Trophoblast cell (in vitro differentiated cells and primary cell): ENCODE measurements around the gene ASTN2.

ENCODE experiments used
- DNase-seq, 2 donors: peaks; one replicate each; pipeline ENCODE4 v3.0.0-alpha.2; 2016
- H2AFZ ChIP-seq: 2 replicates; pipeline ENCODE4 v1.6.1; 2013; ENCODE audit warnings: low read length, moderate library complexity, mild to moderate bottlenecking; ENCODE audit not compliant: insufficient read depth, poor library complexity
- H2AK5ac ChIP-seq: 2 replicates; pipeline ENCODE4 v1.6.1; 2013; ENCODE audit warnings: mild to moderate bottlenecking, low read length
- H2BK120ac ChIP-seq: 2 replicates; pipeline ENCODE4 v1.6.1; 2013; ENCODE audit warnings: low read length, mild to moderate bottlenecking, moderate library complexity; ENCODE audit not compliant: insufficient read depth, poor library complexity
- H2BK12ac ChIP-seq: 2 replicates; pipeline ENCODE4 v1.6.1; 2013; ENCODE audit warnings: mild to moderate bottlenecking, low read length, moderate library complexity
- H2BK5ac ChIP-seq: 2 replicates; pipeline ENCODE4 v1.6.1; 2013; ENCODE audit warnings: low read length, low read depth, moderate library complexity, mild to moderate bottlenecking; ENCODE audit not compliant: poor library complexity
- H3K14ac ChIP-seq: 2 replicates; pipeline ENCODE4 v1.6.1; 2013; ENCODE audit warnings: mild to moderate bottlenecking, low read length
- H3K18ac ChIP-seq: 2 replicates; pipeline ENCODE4 v1.6.1; 2013; ENCODE audit warnings: mild to moderate bottlenecking, low read length
- H3K23ac ChIP-seq: 2 replicates; pipeline ENCODE4 v1.6.1; 2013; ENCODE audit warnings: low read length
- H3K27ac ChIP-seq: 2 replicates; pipeline ENCODE4 v1.5.1; 2013; ENCODE audit warnings: low read depth, mild to moderate bottlenecking, inconsistent platforms, low read length, moderate library complexity
- H3K27me3 ChIP-seq: 2 replicates; pipeline ENCODE4 v1.6.1; 2013; ENCODE audit warnings: inconsistent platforms, mild to moderate bottlenecking, low read length, moderate library complexity; ENCODE audit not compliant: insufficient read depth
- H3K36me3 ChIP-seq, 2 experiments: 1 replicate in 1 of 2; 2 replicates in 1 of 2; pipeline ENCODE4 v1.6.1; 2013; ENCODE audit warnings: low read length in 2 of 2, mild to moderate bottlenecking in 2 of 2, moderate library complexity in 1 of 2; ENCODE audit not compliant: insufficient read depth in 2 of 2, control insufficient read depth in 1 of 2
- H3K4ac ChIP-seq: 2 replicates; pipeline ENCODE4 v1.6.1; 2013; ENCODE audit warnings: low read depth, mild to moderate bottlenecking, low read length, moderate library complexity
- H3K4me1 ChIP-seq, 2 experiments: 1 replicate in 1 of 2; 2 replicates in 1 of 2; pipeline ENCODE4 v1.6.1; 2013; ENCODE audit warnings: low read length in 2 of 2, mild to moderate bottlenecking in 2 of 2, moderate library complexity in 1 of 2; ENCODE audit not compliant: insufficient read depth in 2 of 2, control insufficient read depth in 1 of 2
- H3K4me2 ChIP-seq: 2 replicates; pipeline ENCODE4 v1.6.1; 2013; ENCODE audit warnings: inconsistent platforms, mild to moderate bottlenecking, low read length, moderate library complexity
- H3K4me3 ChIP-seq: 2 replicates; pipeline ENCODE4 v1.5.1; 2013; ENCODE audit warnings: mild to moderate bottlenecking, low read depth, low read length, inconsistent platforms
- H3K79me1 ChIP-seq: one replicate; pipeline ENCODE4 v1.6.1; 2013; ENCODE audit warnings: low read length
- H3K79me2 ChIP-seq: 2 replicates; pipeline ENCODE4 v1.6.1; 2013; ENCODE audit warnings: low read length, mild to moderate bottlenecking; ENCODE audit not compliant: control insufficient read depth, insufficient read depth, poor library complexity
- H3K9ac ChIP-seq: 2 replicates; pipeline ENCODE4 v1.6.1; 2013; ENCODE audit warnings: mild to moderate bottlenecking, low read length
- H3K9me3 ChIP-seq: 2 replicates; pipeline ENCODE4 v1.6.1; 2013; ENCODE audit warnings: low read depth, mild to moderate bottlenecking, control low read depth, inconsistent platforms, low read length; ENCODE audit not compliant: insufficient read depth
- H4K12ac ChIP-seq: 2 replicates; pipeline ENCODE4 v1.6.1; 2013; ENCODE audit warnings: low read depth, mild to moderate bottlenecking, low read length, moderate library complexity
- H4K8ac ChIP-seq: 2 replicates; pipeline ENCODE4 v1.6.1; 2013; ENCODE audit warnings: low read depth, mild to moderate bottlenecking, low read length, moderate library complexity
- H4K91ac ChIP-seq: one replicate; pipeline ENCODE4 v1.6.1; 2013; ENCODE audit warnings: low read depth, mild to moderate bottlenecking, low read length, moderate library complexity
- WGBS: extraction: QIAGEN DNeasy Blood & Tissue Kit; methylation state at CpG from one replicate; pipeline ENCODE4 v1.1.7; 2013; ENCODE audit warnings: missing lambda C conversion rate; ENCODE audit not compliant: insufficient read length, insufficient coverage; ENCODE audit errors: extremely low coverage; 5-methylcytosine and 5-hydroxymethylcytosine counted together

ASTN2 gene

DNA sequence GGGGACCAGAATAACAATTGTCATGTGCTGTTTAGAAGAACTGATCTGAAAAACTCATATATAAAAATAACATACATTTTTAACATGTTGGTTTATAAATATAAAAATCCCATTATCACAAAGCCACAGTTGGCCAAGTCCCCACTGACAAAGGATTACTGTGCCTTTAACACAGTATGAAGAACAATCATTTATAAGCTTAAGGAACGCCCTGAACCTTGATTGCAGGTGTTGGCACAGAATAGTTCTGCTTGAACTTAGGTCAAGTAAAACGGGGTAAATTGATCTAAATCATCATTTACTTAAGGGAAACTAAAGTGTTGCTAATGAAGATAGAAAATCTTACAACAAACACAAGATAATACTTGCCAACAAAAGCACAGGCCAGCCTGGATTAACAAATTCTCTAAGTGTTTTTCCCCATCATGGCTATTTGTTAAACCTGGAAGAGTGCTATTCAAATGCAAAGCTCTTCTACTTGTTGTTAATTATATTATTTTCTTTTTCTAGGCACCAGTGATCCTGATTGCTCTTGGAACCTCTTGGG, 46.1 kb downstream of the ASTN2 start:
- Histone ChIP-seq H4K8ac (no peak overlapping the region), H3K27me3 (no peaks in the 10 kb centered on the region), H2BK12ac (no peak overlapping the region), H3K4me1 (no peaks in the 10 kb centered on the region), H3K18ac (no peak overlapping the region), H3K9ac (no peak overlapping the region), H4K12ac (no peak overlapping the region), H3K4ac (no peak overlapping the region), H3K14ac (no peak overlapping the region), H3K9me3 (no peaks in the 10 kb centered on the region), H3K23ac (no peak overlapping the region), H3K79me2 (no peaks in the 10 kb centered on the region), H3K27ac (no peak overlapping the region), H3K4me3 (no peak overlapping the region), H2BK5ac (no peak overlapping the region), H3K36me3 (no peaks in the 10 kb centered on the region), H2AK5ac (no peak overlapping the region), H2BK120ac (no peak overlapping the region), H3K79me1 (no peaks in the 10 kb centered on the region), H2AFZ (no peak overlapping the region), H4K91ac (no peak overlapping the region), H3K4me2 (no peak overlapping the region)
- DNase-seq = no peak
- WGBS = no CpG with 5 or more reads among the region's 2 CpGs

GRCh38 chr9:117365438-117365837, 49.4 kb downstream of the ASTN2 start:
- Histone ChIP-seq H3K27me3 (no peaks in the 10 kb centered on the region), H3K36me3 (no peaks in the 10 kb centered on the region), H4K91ac (no peak overlapping the region), H3K14ac (no peak overlapping the region), H3K79me1 (no peaks in the 10 kb centered on the region), H3K4me1 (no peaks in the 10 kb centered on the region), H4K12ac (no peak overlapping the region), H2BK12ac (no peak overlapping the region), H2AFZ (no peak overlapping the region), H3K4ac (no peak overlapping the region), H3K4me2 (no peak overlapping the region), H3K18ac (no peak overlapping the region), H2BK5ac (no peak overlapping the region), H3K4me3 (no peak overlapping the region), H3K9me3 (no peaks in the 10 kb centered on the region), H3K9ac (no peak overlapping the region), H3K23ac (no peak overlapping the region), H2BK120ac (no peak overlapping the region), H3K79me2 (no peaks in the 10 kb centered on the region), H3K27ac (no peak overlapping the region), H4K8ac (no peak overlapping the region), H2AK5ac (no peak overlapping the region)
- no peak for DNase-seq
- WGBS = no CpG with 5 or more reads among the region's 3 CpGs

DNA sequence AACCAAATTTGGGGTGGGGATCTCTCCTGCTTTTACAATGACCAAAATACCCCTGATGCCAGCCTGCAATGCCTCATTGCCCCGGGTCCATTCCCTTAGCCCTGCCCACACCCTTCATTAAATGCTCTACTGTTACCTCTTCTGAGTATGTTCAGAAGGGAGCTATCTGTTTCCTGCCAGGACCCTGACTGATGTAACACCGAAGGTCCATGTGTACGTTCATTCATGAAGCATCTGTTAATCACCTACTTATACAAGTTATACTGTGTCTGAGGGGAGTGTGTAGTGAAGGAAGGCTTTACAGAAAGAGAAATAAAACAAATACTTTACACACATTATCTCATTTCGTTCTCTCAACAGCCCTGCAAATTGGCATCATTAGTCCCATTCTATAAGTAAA, 51.9 kb downstream of the ASTN2 start:
- H3K79me2 ChIP-seq = no peaks in the 10 kb centered on the region
- H4K91ac ChIP-seq = no peak overlapping the region
- H2BK120ac ChIP-seq = no peak overlapping the region
- H3K27me3 ChIP-seq = no peaks in the 10 kb centered on the region
- no peak for DNase-seq
- no peaks in the 10 kb centered on the region for H3K9me3 ChIP-seq
- H3K4ac ChIP-seq = no peak overlapping the region
- H2AK5ac ChIP-seq = no peak overlapping the region
- no peak overlapping the region for H2BK12ac ChIP-seq
- no peak overlapping the region for H3K18ac ChIP-seq
- H3K23ac ChIP-seq = no peak overlapping the region
- H3K4me3 ChIP-seq = no peak overlapping the region
- no peaks in the 10 kb centered on the region for H3K36me3 ChIP-seq
- H2BK5ac ChIP-seq = no peak overlapping the region
- H2AFZ ChIP-seq = no peak overlapping the region
- no peak overlapping the region for H3K14ac ChIP-seq
- H3K4me1 ChIP-seq = no peaks in the 10 kb centered on the region
- no peak overlapping the region for H4K12ac ChIP-seq
- H3K9ac ChIP-seq = no peak overlapping the region
- H3K79me1 ChIP-seq = no peaks in the 10 kb centered on the region
- H3K4me2 ChIP-seq = no peak overlapping the region
- H3K27ac ChIP-seq = no peak overlapping the region
- H4K8ac ChIP-seq = no peak overlapping the region
- WGBS = no CpG with 5 or more reads among the region's 4 CpGs

DNA sequence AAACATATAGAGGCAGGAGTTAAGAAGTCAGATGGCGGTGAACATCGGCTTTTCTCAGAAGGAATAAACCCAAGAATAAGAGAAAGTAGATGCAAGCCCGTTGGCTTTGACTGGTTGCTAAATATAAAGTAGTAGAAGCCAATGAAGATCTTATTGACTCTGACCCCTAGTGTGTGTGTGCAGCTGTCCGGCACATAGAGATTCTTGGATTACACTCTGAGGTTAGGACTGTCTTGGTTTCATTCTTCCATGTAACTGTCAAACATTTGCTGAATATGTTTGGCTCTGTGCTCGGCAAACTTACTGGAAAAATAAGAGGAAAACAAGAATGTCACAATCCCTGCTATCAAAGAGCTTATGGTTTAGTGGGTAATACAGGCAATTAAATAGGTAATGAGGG, 54.9 kb downstream of the ASTN2 start:
- Histone ChIP-seq H4K12ac (no peak overlapping the region), H4K91ac (no peak overlapping the region), H3K23ac (no peak overlapping the region), H3K4me2 (no peak overlapping the region), H3K14ac (no peak overlapping the region), H3K79me2 (no peaks in the 10 kb centered on the region), H4K8ac (no peak overlapping the region), H3K4me3 (no peak overlapping the region), H2AFZ (no peak overlapping the region), H3K27ac (no peak overlapping the region), H3K27me3 (no peaks in the 10 kb centered on the region), H2AK5ac (no peak overlapping the region), H3K36me3 (no peaks in the 10 kb centered on the region), H3K79me1 (no peaks in the 10 kb centered on the region), H3K9me3 (no peaks in the 10 kb centered on the region), H3K4ac (no peak overlapping the region), H3K18ac (no peak overlapping the region), H2BK5ac (no peak overlapping the region), H2BK120ac (no peak overlapping the region), H3K9ac (no peak overlapping the region), H3K4me1 (no peaks in the 10 kb centered on the region), H2BK12ac (no peak overlapping the region)
- no peak for DNase-seq
- no CpG with 5 or more reads among the region's 5 CpGs for WGBS
